Duodenal mucosa (tissue), 2 donors: ENCODE data around the gene DNAJC22.
"Not testable (repeated sequence)": the region's sequence is repeated elsewhere in the genome, so short reads cannot be mapped to it uniquely, and the experiment has no call there.

Experiments
- H3K27ac ChIP-seq: one replicate; pipeline ENCODE4 v1.7.0; 2013; ENCODE audit warnings: low read depth, low read length
- H3K27me3 ChIP-seq, 2 donors: one replicate each; pipeline ENCODE4 v1.7.0; 2013; ENCODE audit warnings: low read length in 2 of 2, control low read depth in 1 of 2; ENCODE audit not compliant: insufficient read depth in 2 of 2, control insufficient read depth in 1 of 2
- H3K36me3 ChIP-seq, 2 donors: one replicate each; pipeline ENCODE4 v1.7.0; 2013; ENCODE audit warnings: low read length in 2 of 2, control low read depth in 1 of 2; ENCODE audit not compliant: insufficient read depth in 2 of 2, control insufficient read depth in 1 of 2
- H3K4me1 ChIP-seq, 2 donors: one replicate each; pipeline ENCODE4 v1.7.0; 2013; ENCODE audit warnings: low read length in 2 of 2, control low read depth in 1 of 2; ENCODE audit not compliant: insufficient read depth in 2 of 2, control insufficient read depth in 1 of 2
- H3K4me3 ChIP-seq, 2 donors: one replicate each; pipeline ENCODE4 v1.7.0; 2013; ENCODE audit warnings: low read length in 2 of 2, low read depth in 1 of 2
- H3K9ac ChIP-seq, 2 donors: one replicate each; pipeline ENCODE4 v1.7.0; 2013; ENCODE audit warnings: low read length in 2 of 2, low read depth in 1 of 2
- H3K9me3 ChIP-seq, 2 donors: one replicate each; pipeline ENCODE4 v1.7.0; 2013; ENCODE audit warnings: low read length in 2 of 2, control low read depth in 1 of 2; ENCODE audit not compliant: control insufficient read depth in 1 of 2

The DNAJC22 gene

GRCh38 chr12:49330631-49331379 lies 15.9 kb upstream of the DNAJC22 start:
- H3K9me3 ChIP-seq = no peaks in the 10 kb centered on the region
- H3K36me3 ChIP-seq = peaks cover 0 to 3% of the 10 kb centered on the region in 2 donors
- no peak overlapping the region for H3K4me3 ChIP-seq
- peaks cover 17% of the 10 kb centered on the region in 2 donors for H3K27me3 ChIP-seq
- H3K4me1 ChIP-seq = peaks cover 0 to 4% of the 10 kb centered on the region in 2 donors
- H3K27ac ChIP-seq = no peak overlapping the region
- H3K9ac ChIP-seq = no peak overlapping the region

GRCh38 chr12:49331380-49332222 lies 15.1 kb upstream of the DNAJC22 start:
- Histone ChIP-seq H3K4me3 (no peak overlapping the region), H3K4me1 (peaks cover 2 to 6% of the 10 kb centered on the region in 2 donors), H3K27ac (no peak overlapping the region), H3K36me3 (peaks cover 0 to 3% of the 10 kb centered on the region in 2 donors), H3K9me3 (no peaks in the 10 kb centered on the region), H3K9ac (no peak overlapping the region), H3K27me3 (peaks cover 25% of the 10 kb centered on the region in 2 donors)

- Histone ChIP-seq H3K27me3 (peaks cover 28 to 30% of the 10 kb centered on the region in 2 donors), H3K36me3 (peaks cover 0 to 3% of the 10 kb centered on the region in 2 donors), H3K9me3 (no peaks in the 10 kb centered on the region), H3K27ac (no peak overlapping the region), H3K4me1 (peaks cover 5 to 12% of the 10 kb centered on the region in 2 donors), H3K9ac (no peak overlapping the region), H3K4me3 (no peak overlapping the region)
Measured at GRCh38 chr12:49332441-49332861, 14.2 kb upstream of the DNAJC22 start.

- H3K27me3 ChIP-seq = peaks cover 29 to 30% of the 10 kb centered on the region in 2 donors
- no peak overlapping the region for H3K4me3 ChIP-seq
- no peaks in the 10 kb centered on the region for H3K9me3 ChIP-seq
- H3K27ac ChIP-seq = no peak overlapping the region
- H3K36me3 ChIP-seq = peaks cover 0 to 3% of the 10 kb centered on the region in 2 donors
- peaks cover 5 to 13% of the 10 kb centered on the region in 2 donors for H3K4me1 ChIP-seq
- H3K9ac ChIP-seq = no peak overlapping the region
Measured at GRCh38 chr12:49332891-49333371, 13.8 kb upstream of the DNAJC22 start.

DNA sequence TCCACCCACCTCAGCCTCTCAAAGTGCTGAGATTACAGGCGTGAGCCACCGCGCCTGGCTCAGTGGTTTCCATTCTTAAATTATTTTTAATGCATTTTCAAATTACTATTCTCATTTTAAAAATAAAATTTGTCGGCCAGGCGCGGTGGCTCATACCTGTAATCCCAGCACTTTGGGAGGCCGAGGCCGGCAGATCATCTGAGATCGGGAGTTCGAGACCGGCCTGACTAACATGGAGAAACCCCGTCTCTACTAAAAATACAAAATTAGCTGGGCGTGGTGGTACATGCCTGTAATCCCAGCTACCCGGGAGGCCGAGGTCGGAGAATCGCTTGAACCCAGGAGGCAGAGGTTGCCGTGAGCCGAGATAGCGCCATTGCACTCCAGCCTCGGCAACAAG lies 12.9 kb upstream of the DNAJC22 start:
- H3K27ac ChIP-seq, H3K9me3 ChIP-seq, H3K9ac ChIP-seq, H3K4me3 ChIP-seq, H3K36me3 ChIP-seq: not testable (repeated sequence)
- peaks cover 5 to 15% of the 10 kb centered on the region in 2 donors for H3K4me1 ChIP-seq
- peaks cover 32 to 36% of the 10 kb centered on the region in 2 donors for H3K27me3 ChIP-seq

DNA sequence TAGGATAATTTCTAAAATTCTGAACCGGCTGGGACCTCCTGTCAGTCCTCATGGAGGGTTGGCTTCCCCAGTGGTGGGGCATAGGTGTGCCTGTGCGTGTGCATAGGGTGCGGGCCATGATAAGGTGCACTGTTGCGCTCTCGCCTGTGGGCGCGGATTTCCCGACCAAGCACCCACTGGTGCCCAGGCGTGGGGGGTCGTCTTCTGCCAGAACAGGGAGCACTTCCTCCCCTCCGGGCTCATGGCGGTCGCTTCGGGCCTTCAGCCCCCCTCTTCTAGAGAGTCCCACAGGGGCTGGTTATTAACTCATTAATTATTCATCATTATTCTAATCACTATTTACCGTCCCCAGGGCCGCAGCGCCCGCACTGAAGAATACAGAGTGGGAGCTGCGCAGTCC lies 12.5 kb upstream of the DNAJC22 start:
- no peak overlapping the region for H3K9ac ChIP-seq

GRCh38 chr12:49334681-49335080 lies 12.0 kb upstream of the DNAJC22 start:
- Histone ChIP-seq H3K27me3 (peaks cover 32 to 36% of the 10 kb centered on the region in 2 donors), H3K4me3 (no peak overlapping the region), H3K9me3 (no peaks in the 10 kb centered on the region), H3K4me1 (peaks cover 14 to 24% of the 10 kb centered on the region in 2 donors), H3K27ac (no peak overlapping the region), H3K36me3 (no peaks in the 10 kb centered on the region), H3K9ac (no peak overlapping the region)

More for the DNA sequence above, 12.5 kb upstream of the DNAJC22 start:
- peaks cover 0 to under 1% of the 10 kb centered on the region in 2 donors for H3K36me3 ChIP-seq
- peaks cover 32 to 36% of the 10 kb centered on the region in 2 donors for H3K27me3 ChIP-seq
- H3K27ac ChIP-seq = no peak overlapping the region
- H3K4me3 ChIP-seq = no peak overlapping the region
- peaks cover 10 to 19% of the 10 kb centered on the region in 2 donors for H3K4me1 ChIP-seq
- no peaks in the 10 kb centered on the region for H3K9me3 ChIP-seq

DNA sequence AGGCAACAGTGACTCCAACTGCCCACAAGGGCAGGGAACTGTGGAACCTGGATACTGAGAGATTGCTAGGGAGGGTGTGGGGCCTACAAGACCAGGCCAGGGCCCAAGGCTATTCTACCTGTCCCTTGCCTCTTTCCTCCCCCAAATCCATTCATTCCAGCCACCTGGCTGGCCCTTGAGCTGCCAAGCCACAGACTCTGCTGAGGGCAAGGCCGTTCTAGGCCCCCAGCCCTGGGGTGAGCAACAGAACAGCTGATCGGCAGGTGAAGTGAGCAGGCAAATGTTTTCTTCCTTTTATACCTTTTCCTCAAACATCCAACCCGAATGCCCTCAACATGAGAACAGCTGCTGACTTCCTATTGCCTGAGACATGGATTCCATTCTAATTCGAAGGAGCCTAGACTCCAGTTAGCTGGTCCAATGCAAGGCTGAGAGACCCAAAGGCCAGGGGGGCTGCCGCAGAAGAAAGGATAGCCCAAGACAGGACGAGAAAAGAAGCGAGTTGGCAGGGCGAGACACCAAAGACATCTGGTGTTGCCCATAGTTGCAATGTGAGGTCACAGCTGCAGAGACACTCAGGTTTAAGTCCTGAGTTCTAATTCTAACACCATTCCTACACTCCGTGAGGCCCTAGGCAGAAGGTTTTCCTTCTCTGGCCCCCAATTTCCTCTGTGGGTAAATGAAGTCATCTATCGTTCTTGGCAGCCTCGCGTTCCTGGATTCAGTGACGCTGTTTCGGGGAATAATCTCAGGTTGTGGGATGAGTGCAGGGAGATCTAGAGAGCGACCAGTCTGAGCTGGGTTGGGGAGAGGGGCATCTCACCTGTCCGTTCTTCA lies 11.4 kb upstream of the DNAJC22 start:
- H3K27me3 ChIP-seq = peaks cover 32 to 36% of the 10 kb centered on the region in 2 donors
- H3K27ac ChIP-seq = no peak overlapping the region
- no peaks in the 10 kb centered on the region for H3K36me3 ChIP-seq
- no peak overlapping the region for H3K4me3 ChIP-seq
- H3K9ac ChIP-seq = no peak overlapping the region
- peaks cover 16 to 26% of the 10 kb centered on the region in 2 donors for H3K4me1 ChIP-seq
- no peaks in the 10 kb centered on the region for H3K9me3 ChIP-seq

- Histone ChIP-seq H3K4me3 (no peak overlapping the region), H3K27ac (no peak overlapping the region), H3K27me3 (peaks cover 32 to 36% of the 10 kb centered on the region in 2 donors)
Measured at GRCh38 chr12:49335955-49336644, 10.6 kb upstream of the DNAJC22 start.

More at GRCh38 chr12:49335955-49336644, 10.6 kb upstream of the DNAJC22 start:
- peaks cover 16 to 26% of the 10 kb centered on the region in 2 donors for H3K4me1 ChIP-seq
- no peaks in the 10 kb centered on the region for H3K9me3 ChIP-seq
- no peak overlapping the region for H3K9ac ChIP-seq
- H3K36me3 ChIP-seq = no peaks in the 10 kb centered on the region
